Kidney glomerular epithelial cell (primary cell): ENCODE results near the gene VEPH1.
"Not testable (repeated sequence)": the region's sequence is repeated elsewhere in the genome, so short reads cannot be mapped to it uniquely, and the experiment has no call there.

Experiments used
- DNase-seq: peaks from one replicate; lab custom pipeline; 2025; lab: John Stamatoyannopoulos, UW

The VEPH1 gene

GRCh38 chr3:157348304-157349075 lies 154.7 kb downstream of the VEPH1 start:
- DNase-seq: not testable (repeated sequence)

GRCh38 chr3:157347577-157348303 lies 155.5 kb downstream of the VEPH1 start:
- DNase-seq: no peak

- no peak for DNase-seq
These were observed 166.8 kb downstream of the VEPH1 start for GRCh38 chr3:157336252-157337009.

- DNase-seq: peak; percentile 76
These were observed 167.8 kb downstream of the VEPH1 start for GRCh38 chr3:157335233-157336076.

- no peak for DNase-seq
These were observed 169.6 kb downstream of the VEPH1 start for GRCh38 chr3:157333551-157333991.

- DNase-seq: no peak
These were observed 173.0 kb downstream of the VEPH1 start for GRCh38 chr3:157330206-157330605.

- DNase-seq: no peak
These were observed 173.7 kb downstream of the VEPH1 start for GRCh38 chr3:157329551-157329950.

- no peak for DNase-seq
These were observed 175.4 kb downstream of the VEPH1 start for GRCh38 chr3:157327837-157328236.

GRCh38 chr3:157327018-157327417 lies 176.2 kb downstream of the VEPH1 start:
- DNase-seq: no peak

- not testable (repeated sequence) for DNase-seq
These were observed 178.3 kb downstream of the VEPH1 start for GRCh38 chr3:157324869-157325268.

- DNase-seq: no peak
These were observed 179.9 kb downstream of the VEPH1 start for GRCh38 chr3:157323360-157323759.

- no peak for DNase-seq
These were observed 183.5 kb downstream of the VEPH1 start for GRCh38 chr3:157319672-157320071.

- peak; percentile 23 for DNase-seq
These were observed 184.5 kb downstream of the VEPH1 start for GRCh38 chr3:157318639-157319288.

GRCh38 chr3:157317895-157318294 lies 185.3 kb downstream of the VEPH1 start:
- peak; percentile 60 for DNase-seq

GRCh38 chr3:157313186-157313585 lies 190.0 kb downstream of the VEPH1 start:
- no peak for DNase-seq

- no peak for DNase-seq
These were observed 190.9 kb downstream of the VEPH1 start for GRCh38 chr3:157312376-157312745.

GRCh38 chr3:157311633-157312375 lies 191.4 kb downstream of the VEPH1 start:
- DNase-seq: no peak

GRCh38 chr3:157310329-157311052 lies 192.7 kb downstream of the VEPH1 start:
- no peak for DNase-seq

GRCh38 chr3:157306502-157306901 lies 196.7 kb downstream of the VEPH1 start:
- no peak for DNase-seq

GRCh38 chr3:157305392-157305791 lies 197.8 kb downstream of the VEPH1 start:
- DNase-seq: no peak
